ENCODE measurements around the gene MGLL. TPM values are rescaled to one million over a fixed set of nuclear protein-coding genes. Genes with fewer than 3 reads are reported as not detected.

Gene MGLL
- total RNA-seq, 4 donors from 2014 or later, result 37.9 to 54.3 (median 45.2) TPM

GRCh38 chr3:127694467-127695215 is 127.7 kb downstream of the MGLL start:
- TF ChIP-seq POLR2AphosphoS5 (IDR thresholded peaks at IDR 0.05), result no peak
- peak in 1 of 2 donors; percentile 32 for TF ChIP-seq CTCF (IDR thresholded peaks at IDR 0.05)
- Histone ChIP-seq H3K4me1 (peaks cover 38% of the 10 kb centered on the region), H3K4me3 (no peak overlapping the region), H3K36me3 (peaks cover 7% of the 10 kb centered on the region), H3K27ac (no peak overlapping the region), H3K27me3 (no peaks in the 10 kb centered on the region), H3K9me3 (no peaks in the 10 kb centered on the region)
- WGBS, result 85% methylated on average over 15 of the region's 17 CpGs
- no peak for DNase-seq (ENCODE audit: low spot score in 2 of 2)

- DNase-seq (ENCODE audit: low spot score in 2 of 2), result no peak
- peaks cover 7% of the 10 kb centered on the region for H3K36me3 ChIP-seq
- TF ChIP-seq POLR2A (IDR thresholded peaks at IDR 0.05) (no peak), EP300 (IDR thresholded peaks at IDR 0.05) (no peak), CTCF (IDR thresholded peaks at IDR 0.05) (no peak), POLR2AphosphoS5 (IDR thresholded peaks at IDR 0.05) (no peak)
- H3K4me3 ChIP-seq, result no peak overlapping the region
- 83% methylated on average over 7 of the region's 7 CpGs for WGBS
- H3K9me3 ChIP-seq, result no peaks in the 10 kb centered on the region
- H3K27me3 ChIP-seq, result no peaks in the 10 kb centered on the region
- H3K4me1 ChIP-seq, result peaks cover 31% of the 10 kb centered on the region
- H3K27ac ChIP-seq, result no peak overlapping the region
Measured at GRCh38 chr3:127693336-127693843, 128.9 kb downstream of the MGLL start.

- TF ChIP-seq POLR2A (IDR thresholded peaks at IDR 0.05), result no peak
- no peak for TF ChIP-seq CTCF (IDR thresholded peaks at IDR 0.05)
- TF ChIP-seq EP300 (IDR thresholded peaks at IDR 0.05), result no peak
- TF ChIP-seq POLR2AphosphoS5 (IDR thresholded peaks at IDR 0.05), result no peak
- H3K27ac ChIP-seq, result no peak overlapping the region
- H3K4me1 ChIP-seq, result peaks cover 25% of the 10 kb centered on the region
- 88% methylated on average over 21 of the region's 21 CpGs for WGBS
- H3K4me3 ChIP-seq, result no peak overlapping the region
- no peaks in the 10 kb centered on the region for H3K9me3 ChIP-seq
- H3K36me3 ChIP-seq, result peaks cover 7% of the 10 kb centered on the region
- DNase-seq (ENCODE audit: low spot score in 2 of 2), result no peak
- no peaks in the 10 kb centered on the region for H3K27me3 ChIP-seq
Measured at GRCh38 chr3:127692501-127693335, 129.6 kb downstream of the MGLL start.

GRCh38 chr3:127691974-127692373 is 130.3 kb downstream of the MGLL start:
- DNase-seq (ENCODE audit: low spot score in 2 of 2), result no peak
- Histone ChIP-seq H3K27me3 (no peaks in the 10 kb centered on the region), H3K4me1 (peaks cover 17% of the 10 kb centered on the region), H3K27ac (no peak overlapping the region), H3K36me3 (peaks cover 7% of the 10 kb centered on the region), H3K4me3 (no peak overlapping the region), H3K9me3 (no peaks in the 10 kb centered on the region)
- TF ChIP-seq POLR2A (IDR thresholded peaks at IDR 0.05) (no peak), POLR2AphosphoS5 (IDR thresholded peaks at IDR 0.05) (no peak), EP300 (IDR thresholded peaks at IDR 0.05) (no peak), CTCF (IDR thresholded peaks at IDR 0.05) (no peak)
- 86% methylated on average over 5 of the region's 6 CpGs for WGBS

GRCh38 chr3:127691489-127691888 is 130.8 kb downstream of the MGLL start:
- 93% methylated on average over 8 of the region's 8 CpGs for WGBS
- no peak for TF ChIP-seq POLR2AphosphoS5 (IDR thresholded peaks at IDR 0.05)
- Histone ChIP-seq H3K27me3 (no peaks in the 10 kb centered on the region), H3K36me3 (peaks cover 7% of the 10 kb centered on the region), H3K27ac (no peak overlapping the region), H3K4me3 (no peak overlapping the region), H3K9me3 (no peaks in the 10 kb centered on the region), H3K4me1 (peaks cover 12% of the 10 kb centered on the region)
- peak in 1 of 2 donors; percentile 57 for DNase-seq (ENCODE audit: low spot score in 2 of 2)

Data from suprapubic skin (tissue), 4 donors.